A172 (cell line): ENCODE data around the gene GJB5. TPM values are rescaled to one million over a fixed set of nuclear protein-coding genes. Genes with fewer than 3 reads are reported as not detected.
"Not testable (repeated sequence)": the region's sequence is repeated elsewhere in the genome, so short reads cannot be mapped to it uniquely, and the experiment has no call there.

Source experiments
- DNase-seq: peaks from one replicate; pipeline ENCODE4 v3.0.0-alpha.2; 2015; ENCODE audit warnings: low spot score
- total RNA-seq: library from RNA; depleted of rRNA; stranded (reverse); fragments of >200 nt; shearing (Covaris generic); gene quantifications from 2 replicates; pipeline ENCODE4 v1.2.3, GENCODE V29; 2014; rRNA removed

GJB5 gene
- total RNA-seq, result 0.29 TPM in 1 of 2 replicates, not detected in the other

DNA sequence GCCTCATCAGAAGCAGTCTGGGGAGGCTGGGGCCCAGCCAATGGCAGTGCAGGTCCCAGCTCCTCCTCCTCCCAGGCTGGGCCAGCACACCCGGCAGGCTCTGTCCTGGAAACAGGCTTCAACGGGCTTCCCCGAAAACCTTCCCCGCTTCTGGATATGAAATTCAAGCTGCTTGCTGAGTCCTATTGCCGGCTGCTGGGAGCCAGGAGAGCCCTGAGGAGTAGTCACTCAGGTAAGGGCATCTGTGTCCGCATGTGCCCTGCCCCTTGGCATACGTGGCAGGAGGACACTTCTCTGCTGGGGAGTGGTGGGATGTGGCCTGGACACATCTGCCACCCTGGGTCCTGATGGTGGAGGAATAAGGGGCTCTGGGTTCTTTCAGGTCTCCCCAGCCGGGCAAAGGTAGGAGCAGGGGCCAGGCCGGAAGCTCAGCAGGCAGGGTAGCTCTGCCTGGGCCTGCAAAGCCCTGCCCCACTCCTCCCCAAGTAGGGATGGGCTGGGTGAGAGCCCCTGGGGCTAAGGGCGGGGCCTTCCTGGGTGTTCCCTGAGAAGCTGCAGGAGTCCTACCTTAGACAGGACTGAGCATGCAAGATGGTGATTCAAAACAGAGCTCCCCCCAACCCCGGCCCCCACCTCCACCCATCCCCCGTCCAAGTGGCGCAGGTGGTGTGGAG is at the start of gene GJB5:
TSS of gene GJB5 (plus strand) at position 84 of the 674 bp plus-strand sequence. CDS start 2,284 bp downstream, outside the sequence.
- DNase-seq, result no peak

DNA sequence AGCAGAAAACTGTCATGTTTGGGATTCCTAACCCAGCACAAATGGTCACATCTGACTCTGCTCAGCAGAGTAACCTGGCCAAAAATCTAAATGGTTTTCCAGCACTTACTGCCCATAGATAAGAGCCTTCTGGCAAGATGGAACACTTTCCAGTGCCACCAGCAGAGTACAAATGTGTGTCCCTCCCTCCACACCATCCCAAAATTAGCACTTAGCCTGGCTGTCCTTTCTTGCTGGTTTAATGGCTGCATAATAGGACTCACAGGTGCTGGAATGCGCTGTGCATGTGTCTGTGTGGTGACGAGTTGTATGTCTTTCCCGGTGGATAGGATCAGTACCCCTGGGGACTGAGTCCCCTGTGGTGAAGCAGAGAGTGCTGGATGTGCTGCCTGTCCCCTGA is 49.8 kb upstream of the GJB5 start:
- DNase-seq, result no peak

DNA sequence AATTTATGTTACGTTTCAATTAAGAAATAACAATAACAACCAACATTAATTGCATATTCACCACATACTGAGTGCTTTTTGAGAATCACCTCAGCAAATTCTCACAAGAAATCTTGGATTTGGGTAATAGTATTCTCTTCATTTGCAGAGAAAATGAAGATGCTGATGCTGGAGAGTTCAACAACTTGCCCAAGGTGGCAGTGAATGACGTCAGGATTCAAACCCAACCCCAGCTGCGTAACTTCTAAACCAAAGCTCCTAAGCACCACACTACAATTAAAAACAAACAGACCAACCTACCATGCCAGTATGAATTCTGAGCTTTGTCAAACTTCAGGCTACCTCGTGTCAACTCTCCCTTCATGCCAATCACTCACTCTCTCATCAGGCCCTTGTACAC is 46.7 kb upstream of the GJB5 start:
- no peak for DNase-seq

DNA sequence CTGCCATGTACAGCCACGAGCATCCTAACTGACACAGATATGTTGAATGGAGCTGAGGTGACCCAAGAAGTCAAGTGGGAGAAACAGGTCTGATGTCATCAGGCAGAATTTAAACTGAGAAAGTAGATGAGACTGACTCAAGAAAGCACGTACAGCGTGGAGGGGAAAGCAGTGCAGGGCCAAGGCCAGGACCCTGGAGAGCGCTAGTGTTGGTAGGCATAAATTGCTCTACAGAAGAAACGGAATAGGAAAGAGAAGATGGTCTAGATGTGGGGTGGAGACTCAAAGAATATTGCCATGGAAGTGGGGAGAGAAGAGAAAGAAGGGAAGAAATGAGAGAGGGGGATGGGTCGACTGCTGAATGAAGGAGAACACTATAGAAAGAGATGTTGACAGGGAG is 45.3 kb upstream of the GJB5 start:
- no peak for DNase-seq

DNA sequence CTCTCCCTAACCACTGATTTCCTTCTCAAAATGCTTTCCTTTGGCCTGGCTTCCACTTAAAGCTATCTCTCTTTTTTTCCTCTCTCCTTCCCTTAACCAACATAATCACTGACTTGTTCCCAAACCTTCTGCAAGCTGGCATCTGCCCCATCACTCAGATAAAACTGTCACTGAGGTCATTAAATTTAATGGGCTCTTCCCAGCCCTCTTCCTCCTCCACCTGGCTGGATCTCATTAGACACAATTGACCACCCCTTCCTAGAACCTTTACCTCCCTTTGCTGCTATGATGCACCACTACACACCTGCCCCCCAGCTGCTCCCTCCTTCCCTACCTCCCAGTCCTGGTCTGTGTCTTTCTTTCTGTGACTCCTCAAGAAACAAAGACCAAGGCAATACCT is 44.0 kb upstream of the GJB5 start:
- no peak for DNase-seq

DNA sequence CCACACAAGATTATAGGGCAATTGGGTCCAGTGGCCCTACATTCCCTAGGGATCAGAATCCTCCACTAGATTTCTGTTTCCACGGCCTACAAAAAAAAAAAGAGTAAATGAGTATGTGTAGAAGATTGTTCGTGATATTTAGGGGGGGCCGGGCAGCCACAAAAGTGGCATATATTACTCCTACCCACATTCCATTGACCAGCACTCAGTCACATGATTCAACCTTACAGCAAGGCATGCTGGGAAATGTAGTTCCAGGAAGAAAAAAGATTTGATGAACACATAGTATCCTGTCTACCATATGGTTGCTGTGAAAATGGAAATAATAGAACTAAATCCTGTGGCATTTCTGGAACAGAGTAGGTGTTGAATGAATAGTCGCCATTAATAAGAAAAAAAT is 43.4 kb upstream of the GJB5 start:
- DNase-seq, result peak; percentile 13

DNA sequence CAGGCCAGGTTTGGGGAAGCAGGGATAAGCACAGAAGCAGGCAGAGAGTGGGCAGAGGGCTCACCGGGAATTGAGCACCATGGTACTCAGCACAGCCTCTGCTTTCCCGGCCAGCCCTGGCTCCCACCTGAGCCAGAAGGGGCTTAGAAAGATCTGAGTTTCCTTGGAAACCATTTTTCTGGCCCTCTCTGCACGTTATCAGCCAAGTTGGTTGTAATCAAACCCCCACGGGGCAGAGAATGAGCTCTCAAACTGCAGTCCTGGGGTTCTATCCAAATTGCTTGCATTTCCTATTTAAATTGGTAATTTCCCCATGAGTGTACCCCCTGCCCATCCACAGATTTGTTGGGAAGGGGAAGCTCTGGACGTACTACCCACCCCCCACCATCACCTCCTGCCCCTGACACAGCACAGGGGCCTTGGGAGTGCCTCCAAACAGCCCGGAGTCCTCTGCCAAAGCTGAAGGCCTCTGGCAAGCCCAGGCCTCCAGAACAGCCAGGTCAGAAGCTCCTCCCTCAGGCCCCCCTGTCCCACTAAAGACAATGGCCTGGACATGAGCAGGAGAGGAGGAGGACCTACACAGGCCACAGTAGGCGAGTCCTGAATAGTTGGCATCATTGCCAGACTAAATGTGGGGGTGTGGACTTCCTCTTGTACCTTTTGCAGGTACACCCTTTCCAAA is 42.7 kb upstream of the GJB5 start:
- no peak for DNase-seq

DNA sequence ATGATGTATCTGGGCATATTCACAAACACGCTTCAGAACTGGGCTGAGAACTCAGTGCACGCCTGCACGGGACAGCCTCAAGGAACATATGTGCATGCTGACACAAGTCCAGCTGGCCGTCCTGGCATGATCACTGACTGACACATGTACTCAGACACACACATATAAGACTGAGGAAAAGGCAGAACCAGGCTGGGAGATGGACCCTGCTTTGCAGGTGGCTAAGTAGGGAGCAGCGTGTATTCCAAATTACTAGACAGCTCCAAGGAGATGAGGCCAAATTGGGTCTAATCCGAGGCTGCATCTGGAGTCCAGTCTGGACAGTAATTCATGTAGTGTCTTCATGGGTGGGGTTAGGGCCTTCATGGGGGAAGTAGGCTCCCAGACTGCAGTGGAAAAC is 41.4 kb upstream of the GJB5 start:
- no peak for DNase-seq

DNA sequence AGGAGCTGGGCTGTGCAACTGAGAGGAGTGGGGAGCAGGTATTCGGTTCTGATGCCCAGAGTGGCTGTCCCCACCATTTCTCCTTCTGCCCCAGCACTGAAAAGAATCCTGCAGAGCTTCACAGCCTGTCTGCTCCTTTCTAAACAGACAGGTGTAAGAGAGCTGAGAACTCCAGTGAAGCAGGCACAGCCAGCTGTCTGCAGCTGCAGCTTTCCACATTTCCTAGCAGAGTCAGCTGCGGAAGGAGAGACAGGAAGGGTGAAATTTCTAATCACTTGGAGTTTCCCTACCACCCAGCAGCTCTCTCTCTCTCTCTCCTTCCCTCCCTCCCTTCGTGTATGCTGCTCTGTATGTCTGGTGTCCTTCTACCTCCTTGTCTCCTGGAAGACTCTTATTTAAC is 40.5 kb upstream of the GJB5 start:
- no peak for DNase-seq

DNA sequence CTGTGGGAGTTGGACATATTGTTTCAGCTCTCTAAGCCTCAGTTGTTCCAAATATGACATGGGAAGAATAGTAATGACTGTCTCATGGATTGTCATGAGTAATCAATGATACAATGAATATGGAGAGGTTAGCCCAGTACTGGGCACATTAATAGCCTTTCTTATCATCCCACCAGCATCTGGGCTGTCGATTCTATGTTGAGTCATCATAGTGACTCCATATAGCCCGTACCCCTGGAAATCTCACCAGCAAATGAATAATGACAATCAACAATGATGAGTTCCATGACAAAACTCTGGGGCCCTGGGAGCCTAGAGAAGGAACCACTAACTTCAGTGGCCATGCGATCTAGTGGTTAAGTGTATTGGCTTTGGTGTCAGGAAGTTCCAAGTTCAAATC is 39.7 kb upstream of the GJB5 start:
- DNase-seq, result no peak

DNA sequence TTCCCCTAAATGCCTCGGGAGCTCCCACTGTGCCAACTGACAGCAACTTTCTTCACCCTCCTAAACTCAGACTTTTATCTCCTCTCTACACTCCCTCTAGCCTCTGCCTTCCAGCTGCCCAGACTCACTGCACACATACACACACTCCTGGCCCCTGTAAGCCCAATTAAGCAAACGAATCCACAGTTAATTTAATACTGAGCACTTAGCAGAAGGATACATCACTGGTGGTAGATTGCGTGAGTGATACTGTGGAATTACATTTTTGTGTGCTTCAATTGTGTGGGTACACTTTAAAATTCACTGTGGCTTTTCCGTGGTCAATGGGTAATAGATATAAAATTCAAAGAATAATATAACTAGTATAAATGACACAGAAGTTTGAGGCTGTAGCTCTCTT is 33.6 kb upstream of the GJB5 start:
- DNase-seq, result no peak

DNA sequence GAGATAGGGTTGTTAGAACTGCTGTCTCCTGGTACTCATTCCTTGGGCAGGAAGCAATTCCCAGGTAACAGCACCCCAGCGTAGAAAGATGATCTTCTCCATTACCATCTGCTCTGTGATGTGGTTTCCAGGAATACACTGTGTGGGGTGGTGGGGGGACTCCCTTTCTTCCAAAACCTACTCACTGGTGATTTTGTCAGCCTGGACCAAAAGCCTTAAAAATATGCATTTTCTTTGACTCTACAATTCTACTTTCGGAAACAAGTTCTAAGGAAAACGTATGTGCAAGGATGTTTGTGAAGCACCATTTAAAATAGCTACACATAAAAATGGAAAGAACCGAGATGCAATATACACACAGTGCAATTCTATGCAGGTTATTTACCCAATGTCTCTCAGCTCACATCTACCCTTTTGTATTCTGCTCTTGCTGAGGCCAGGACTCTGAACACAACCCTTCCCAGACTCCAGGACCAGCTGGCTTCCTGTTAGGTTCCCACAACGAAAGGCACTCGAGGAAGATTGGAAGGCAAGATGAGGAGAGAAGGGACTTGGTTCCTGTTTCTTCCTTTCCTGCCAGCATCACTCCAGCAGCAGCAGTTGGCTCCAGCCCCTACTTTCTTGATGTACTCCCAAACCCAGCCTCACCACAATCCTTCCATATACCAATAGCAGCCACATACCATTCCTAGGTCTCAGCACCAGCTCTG is 33.0 kb upstream of the GJB5 start:
- no peak for DNase-seq

DNA sequence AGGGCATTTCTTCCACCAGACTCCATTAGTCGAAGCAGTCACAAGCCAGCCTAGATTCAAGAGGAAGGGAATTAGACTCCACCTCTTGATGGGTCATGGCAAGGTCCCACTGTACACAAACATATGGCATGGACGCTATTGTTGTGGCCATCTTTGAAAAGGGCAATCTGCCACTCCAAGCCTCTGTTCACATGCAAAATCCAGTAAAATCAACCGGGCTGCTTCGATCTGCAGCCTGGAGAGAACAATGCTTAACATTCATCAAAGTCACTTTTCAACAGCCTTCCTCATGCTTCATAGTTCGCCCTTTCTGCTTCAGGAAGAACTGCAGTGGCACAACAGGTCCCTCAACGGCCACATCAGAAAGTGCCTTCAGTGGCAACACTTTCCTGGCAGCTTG is 28.0 kb upstream of the GJB5 start:
- DNase-seq, result no peak

DNA sequence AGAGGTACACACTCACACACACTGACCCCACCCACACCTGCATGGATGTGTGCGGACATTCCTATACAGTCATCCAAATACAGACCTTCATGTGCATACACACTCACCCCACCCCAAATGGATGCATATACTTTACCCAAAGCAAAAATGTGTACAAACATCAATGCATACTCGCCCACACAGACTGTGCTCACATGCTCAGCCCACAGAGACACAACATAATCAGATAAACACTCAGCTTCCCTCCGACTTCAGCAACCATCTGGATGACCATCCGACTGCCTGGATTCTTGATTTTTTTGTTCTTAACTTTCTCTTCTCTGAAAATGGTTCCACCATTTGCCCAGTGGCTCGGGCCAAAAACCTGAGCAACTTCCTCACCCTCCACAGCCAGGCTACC is 24.4 kb upstream of the GJB5 start:
- no peak for DNase-seq

DNA sequence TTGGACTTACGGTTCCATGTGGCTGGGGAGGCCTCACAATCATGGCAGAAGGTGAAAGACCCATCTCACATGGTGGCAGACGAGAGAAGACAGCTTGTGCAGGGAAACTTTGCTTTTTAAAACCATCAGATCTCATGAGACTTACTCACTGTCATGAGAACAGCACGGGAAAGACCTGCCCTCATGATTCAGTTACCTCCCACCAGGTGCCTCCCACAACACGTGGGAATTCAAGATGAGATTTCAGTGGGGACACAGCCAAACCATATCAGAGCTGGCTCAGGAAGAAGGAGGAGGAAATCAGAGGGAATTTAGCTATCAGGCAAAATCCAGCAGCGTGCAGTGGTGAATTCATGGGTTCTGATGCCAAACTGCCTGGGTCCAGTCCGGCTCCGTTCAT is 22.0 kb upstream of the GJB5 start:
- not testable (repeated sequence) for DNase-seq

DNA sequence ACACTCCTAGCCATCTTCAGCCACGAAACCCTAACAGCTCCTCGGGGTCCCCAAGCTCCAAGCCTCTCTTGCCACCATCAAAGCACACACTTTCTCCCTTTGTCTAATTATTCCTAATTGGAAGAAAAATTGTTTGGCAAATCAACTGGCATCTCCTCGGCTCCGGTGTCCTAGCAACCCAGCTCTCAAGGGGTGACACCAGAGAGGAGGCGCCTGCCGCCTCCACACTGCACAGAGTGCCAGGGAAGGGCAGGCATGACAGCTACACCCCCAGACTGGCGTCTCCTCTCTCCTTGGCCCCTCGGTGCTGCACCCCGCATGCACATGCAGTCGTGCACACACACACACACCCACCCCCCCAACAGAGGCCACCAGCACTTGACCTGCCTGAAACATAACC is 18.2 kb upstream of the GJB5 start:
- no peak for DNase-seq

DNA sequence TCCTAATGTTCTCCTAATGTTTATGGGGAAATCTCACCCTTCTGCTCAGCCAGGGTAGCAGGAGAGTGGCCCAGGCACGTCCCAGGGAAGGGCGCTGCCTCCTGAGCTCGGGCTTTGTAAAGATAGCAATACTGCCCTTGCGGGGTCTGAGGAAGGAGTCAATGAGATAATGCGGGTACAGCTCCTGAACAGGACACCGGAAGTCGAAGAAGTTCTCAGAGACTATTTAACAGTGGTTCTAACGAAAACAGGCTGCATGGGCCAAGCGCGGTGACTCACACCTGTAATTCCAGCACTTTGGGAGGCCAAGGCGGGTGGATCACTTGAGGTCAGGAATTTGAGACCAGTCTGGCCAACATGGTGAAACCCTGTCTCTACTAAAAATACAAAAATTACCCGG is 17.6 kb upstream of the GJB5 start:
- DNase-seq, result not testable (repeated sequence)

DNA sequence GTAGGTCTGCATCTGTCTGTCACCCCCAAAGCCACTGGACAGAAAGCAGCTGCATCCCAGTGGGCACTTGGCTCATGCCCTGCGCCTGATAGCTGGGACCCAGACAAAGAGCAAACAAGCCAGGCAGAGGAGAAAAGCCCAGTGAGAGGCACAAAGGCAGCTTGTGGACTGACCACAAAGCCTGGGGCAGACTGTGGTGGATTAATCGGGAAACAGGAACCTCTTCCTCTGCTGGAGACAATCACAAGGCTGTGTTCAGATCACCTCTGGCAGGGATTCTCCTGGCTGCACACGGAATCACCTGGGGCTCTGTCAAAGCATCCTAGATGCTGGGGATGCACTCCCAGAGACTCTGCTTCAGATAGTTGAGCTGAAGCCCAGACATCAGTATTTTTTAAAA is 15.2 kb upstream of the GJB5 start:
- no peak for DNase-seq

DNA sequence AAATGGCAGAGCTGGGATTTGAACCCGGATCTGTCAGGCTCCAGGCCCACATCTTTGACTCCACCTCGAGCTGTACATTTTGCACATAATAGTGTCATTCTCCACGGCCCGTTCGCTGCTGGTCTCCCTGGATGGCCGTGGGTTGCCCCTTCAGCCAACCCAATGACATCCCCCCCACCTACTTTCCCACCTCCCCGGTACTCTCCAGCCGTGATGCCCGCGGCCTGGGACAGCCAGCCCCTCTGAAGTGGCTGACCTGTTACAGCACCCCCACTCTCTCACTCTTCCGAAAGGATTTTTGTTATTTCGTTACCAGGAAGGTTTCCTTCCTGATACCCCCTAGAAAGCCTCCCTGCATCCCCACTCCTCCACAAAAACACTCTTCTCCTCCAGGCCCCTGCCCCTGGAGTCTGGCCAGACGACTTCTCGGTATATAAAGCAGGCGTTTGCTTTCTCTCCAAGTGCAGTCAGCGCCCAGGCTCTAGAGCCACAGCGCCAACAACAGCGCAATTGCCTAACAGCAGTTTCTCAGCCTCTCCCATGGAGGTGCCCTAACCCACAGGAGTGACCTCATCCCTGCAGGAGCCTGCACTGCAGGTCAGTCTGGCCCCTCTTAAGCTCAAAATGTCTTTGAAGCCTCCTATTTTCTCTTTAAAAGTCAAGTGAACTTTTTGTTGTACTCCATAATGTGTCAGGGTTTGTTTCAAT is 14.5 kb upstream of the GJB5 start:
- no peak for DNase-seq

DNA sequence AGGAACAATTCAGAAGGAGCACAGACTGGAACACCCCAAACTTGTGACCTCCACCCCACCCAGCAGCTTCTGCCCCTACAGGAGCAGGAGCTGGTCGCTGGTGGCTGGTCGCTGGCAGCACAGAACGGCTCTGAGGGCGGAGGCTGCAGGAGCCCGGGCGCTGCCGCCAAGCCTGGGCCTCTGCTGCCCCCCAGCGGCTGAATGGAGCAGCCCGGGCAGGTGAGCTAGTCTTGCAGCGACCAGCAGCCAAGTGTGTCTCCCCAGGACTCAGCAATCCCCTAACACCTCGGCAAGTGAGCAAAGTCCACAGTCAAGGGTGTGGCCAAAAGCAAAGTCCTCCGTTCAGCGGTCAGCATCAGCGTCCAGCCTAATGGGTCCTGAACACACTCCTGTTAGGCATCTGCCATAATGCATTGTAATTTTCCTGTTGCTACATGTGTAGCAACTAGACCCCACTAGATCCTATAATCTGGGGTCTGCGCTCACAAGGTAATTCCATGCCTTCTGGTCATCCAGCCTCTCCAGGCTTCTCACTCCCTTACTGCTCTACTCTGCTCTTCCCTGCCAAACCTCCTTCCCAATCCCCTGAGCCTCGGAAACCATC is 12.1 kb upstream of the GJB5 start:
- DNase-seq, result peak; percentile 22

DNA sequence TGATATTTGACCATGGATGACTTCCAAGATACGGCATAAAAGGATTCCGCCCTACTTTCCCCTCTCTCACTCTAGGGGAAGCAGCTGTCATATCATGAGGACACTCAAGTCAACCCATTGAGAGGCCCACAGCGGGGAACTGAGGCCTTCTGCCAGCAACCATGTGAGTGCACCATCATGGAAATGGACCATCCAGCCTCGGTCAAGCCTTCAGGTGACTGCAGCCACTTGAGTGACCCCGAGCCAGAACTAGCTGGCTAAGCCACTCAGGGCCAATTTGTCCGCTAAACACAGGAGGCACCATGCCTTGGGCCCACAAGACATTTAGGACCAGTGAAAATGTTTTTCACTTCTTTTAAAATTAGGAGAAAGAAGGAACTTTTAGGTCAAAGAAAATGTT is 11.1 kb upstream of the GJB5 start:
- no peak for DNase-seq

DNA sequence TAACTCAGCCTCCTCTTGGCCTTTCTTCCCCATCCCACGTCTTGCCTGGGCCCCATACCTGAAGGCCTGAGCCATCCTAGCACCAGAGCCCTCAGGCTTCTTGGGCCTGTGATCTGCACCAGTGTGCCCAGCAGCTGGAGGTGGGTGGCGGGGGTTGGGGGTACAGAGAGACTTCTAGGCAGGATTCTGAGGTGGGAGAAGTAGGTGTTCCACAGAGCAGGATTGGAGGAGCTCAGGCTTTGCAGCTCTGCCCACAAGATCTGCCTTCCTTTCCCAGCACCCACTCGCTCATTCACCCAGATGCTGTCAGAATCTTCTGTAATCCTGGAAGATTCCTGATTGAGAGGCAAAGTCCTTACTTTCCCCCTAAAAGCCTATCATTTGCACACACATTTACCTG is 10.0 kb upstream of the GJB5 start:
- DNase-seq, result no peak
